IPS DF 4.7 (cell line): ENCODE measurements around the gene APOBEC3A.
"Not testable (repeated sequence)": the region's sequence is repeated elsewhere in the genome, so short reads cannot be mapped to it uniquely, and the experiment has no call there.

Experiments
- DNase-seq: peaks from one replicate; pipeline ENCODE4 v3.0.0-alpha.2; 2013; ENCODE audit warnings: low spot score; ENCODE audit errors: extremely low read depth

APOBEC3A gene

GRCh38 chr22:38958651-38958943 lies 1.2 kb downstream of the APOBEC3A start:
- not testable (repeated sequence) for DNase-seq

- no peak for DNase-seq
Observed at GRCh38 chr22:38959590-38959989, 2.2 kb downstream of the APOBEC3A start.

GRCh38 chr22:38960673-38961072 lies 3.3 kb downstream of the APOBEC3A start:
- not testable (repeated sequence) for DNase-seq

- DNase-seq: not testable (repeated sequence)
Observed at GRCh38 chr22:38963291-38963738, 5.9 kb downstream of the APOBEC3A start.

GRCh38 chr22:38963872-38964271 lies 6.5 kb downstream of the APOBEC3A start:
- DNase-seq: no peak

GRCh38 chr22:38964306-38964705 lies 6.9 kb downstream of the APOBEC3A start:
- no peak for DNase-seq

- DNase-seq: no peak
Observed at GRCh38 chr22:38964989-38965388, 7.6 kb downstream of the APOBEC3A start.

- no peak for DNase-seq
Observed at GRCh38 chr22:38965614-38966379, 8.4 kb downstream of the APOBEC3A start.

GRCh38 chr22:38966380-38966702 lies 8.9 kb downstream of the APOBEC3A start:
- DNase-seq: no peak

- no peak for DNase-seq
Observed at GRCh38 chr22:38966942-38967341, 9.5 kb downstream of the APOBEC3A start.

- no peak for DNase-seq
Observed at GRCh38 chr22:38967451-38968450, 10.3 kb downstream of the APOBEC3A start.

- DNase-seq: no peak
Observed at GRCh38 chr22:38968801-38969200, 11.4 kb downstream of the APOBEC3A start.

GRCh38 chr22:38970551-38970950 lies 13.1 kb downstream of the APOBEC3A start:
- no peak for DNase-seq

- no peak for DNase-seq
Observed at GRCh38 chr22:38971202-38971601, 13.8 kb downstream of the APOBEC3A start.

- DNase-seq: no peak
Observed at GRCh38 chr22:38971791-38972190, 14.4 kb downstream of the APOBEC3A start.

- no peak for DNase-seq
Observed at GRCh38 chr22:38972558-38972957, 15.1 kb downstream of the APOBEC3A start.

- DNase-seq: no peak
Observed at GRCh38 chr22:38973289-38974169, 16.1 kb downstream of the APOBEC3A start.

GRCh38 chr22:38974170-38974825 lies 16.9 kb downstream of the APOBEC3A start:
- DNase-seq: no peak

- DNase-seq: no peak
Observed at GRCh38 chr22:38974826-38975175, 17.4 kb downstream of the APOBEC3A start.

- DNase-seq: not testable (repeated sequence)
Observed at GRCh38 chr22:38977289-38977688, 19.9 kb downstream of the APOBEC3A start.

GRCh38 chr22:38980587-38980986 lies 23.2 kb downstream of the APOBEC3A start:
- DNase-seq: not testable (repeated sequence)
